ENCODE results near the gene TBC1D32. TPM values are rescaled to one million over a fixed set of nuclear protein-coding genes. Genes with fewer than 3 reads are reported as not detected.

The TBC1D32 gene
- total RNA-seq, 1 experiment from 2014 or later, result 5.2 TPM

DNA sequence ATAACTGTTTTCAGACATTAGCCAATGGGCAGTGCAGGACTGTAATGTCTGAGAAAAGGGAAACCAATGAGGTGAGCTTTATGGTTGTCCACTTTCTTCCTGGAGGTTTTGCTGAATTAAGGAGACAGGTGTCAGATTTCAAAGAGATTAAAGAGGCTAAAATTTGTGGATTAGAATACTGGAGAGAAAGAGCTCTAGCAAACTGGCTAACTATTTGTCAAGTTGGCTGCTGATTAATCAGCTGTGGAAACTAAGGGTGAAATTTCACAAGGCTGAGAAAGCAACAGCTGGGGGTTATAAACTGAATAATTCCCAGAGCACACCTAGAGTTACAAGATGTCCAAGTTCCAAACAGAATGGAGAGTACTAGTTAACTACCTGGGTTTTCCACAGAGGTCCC, 198.9 kb downstream of the TBC1D32 start:
- ATAC-seq, result no peak
- no peaks in the 10 kb centered on the region for H3K27me3 Mint-ChIP-seq (ENCODE audit: low read depth)
- peaks cover 8% of the 10 kb centered on the region for H3K4me1 Mint-ChIP-seq
- no peaks in the 10 kb centered on the region for H3K36me3 Mint-ChIP-seq
- no peak overlapping the region for H3K27ac Mint-ChIP-seq
- DNase-seq (ENCODE audit: low spot score), result no peak
- H3K4me3 Mint-ChIP-seq, result no peak overlapping the region
- H3K9me3 Mint-ChIP-seq, result no peaks in the 10 kb centered on the region
- ChIA-PET CTCF (no interaction called here), POLR2A (no interaction called here)
- TF ChIP-seq MXD4 (CRISPR knock-in tag; IDR thresholded peaks at IDR 0.05; ENCODE audit: borderline replicate concordance), result no peak
- TF ChIP-seq, protein P1, sequence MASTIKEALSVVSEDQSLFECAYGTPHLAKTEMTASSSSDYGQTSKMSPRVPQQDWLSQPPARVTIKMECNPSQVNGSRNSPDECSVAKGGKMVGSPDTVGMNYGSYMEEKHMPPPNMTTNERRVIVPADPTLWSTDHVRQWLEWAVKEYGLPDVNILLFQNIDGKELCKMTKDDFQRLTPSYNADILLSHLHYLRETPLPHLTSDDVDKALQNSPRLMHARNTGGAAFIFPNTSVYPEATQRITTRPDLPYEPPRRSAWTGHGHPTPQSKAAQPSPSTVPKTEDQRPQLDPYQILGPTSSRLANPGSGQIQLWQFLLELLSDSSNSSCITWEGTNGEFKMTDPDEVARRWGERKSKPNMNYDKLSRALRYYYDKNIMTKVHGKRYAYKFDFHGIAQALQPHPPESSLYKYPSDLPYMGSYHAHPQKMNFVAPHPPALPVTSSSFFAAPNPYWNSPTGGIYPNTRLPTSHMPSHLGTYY (CRISPR knock-in tag; IDR thresholded peaks at IDR 0.05), result no peak
- no peak for TF ChIP-seq FOXK1 (CRISPR knock-in tag; IDR thresholded peaks at IDR 0.05)
- TF ChIP-seq TEAD1 (CRISPR knock-in tag; IDR thresholded peaks at IDR 0.05), result no peak
- TF ChIP-seq, protein P2, sequence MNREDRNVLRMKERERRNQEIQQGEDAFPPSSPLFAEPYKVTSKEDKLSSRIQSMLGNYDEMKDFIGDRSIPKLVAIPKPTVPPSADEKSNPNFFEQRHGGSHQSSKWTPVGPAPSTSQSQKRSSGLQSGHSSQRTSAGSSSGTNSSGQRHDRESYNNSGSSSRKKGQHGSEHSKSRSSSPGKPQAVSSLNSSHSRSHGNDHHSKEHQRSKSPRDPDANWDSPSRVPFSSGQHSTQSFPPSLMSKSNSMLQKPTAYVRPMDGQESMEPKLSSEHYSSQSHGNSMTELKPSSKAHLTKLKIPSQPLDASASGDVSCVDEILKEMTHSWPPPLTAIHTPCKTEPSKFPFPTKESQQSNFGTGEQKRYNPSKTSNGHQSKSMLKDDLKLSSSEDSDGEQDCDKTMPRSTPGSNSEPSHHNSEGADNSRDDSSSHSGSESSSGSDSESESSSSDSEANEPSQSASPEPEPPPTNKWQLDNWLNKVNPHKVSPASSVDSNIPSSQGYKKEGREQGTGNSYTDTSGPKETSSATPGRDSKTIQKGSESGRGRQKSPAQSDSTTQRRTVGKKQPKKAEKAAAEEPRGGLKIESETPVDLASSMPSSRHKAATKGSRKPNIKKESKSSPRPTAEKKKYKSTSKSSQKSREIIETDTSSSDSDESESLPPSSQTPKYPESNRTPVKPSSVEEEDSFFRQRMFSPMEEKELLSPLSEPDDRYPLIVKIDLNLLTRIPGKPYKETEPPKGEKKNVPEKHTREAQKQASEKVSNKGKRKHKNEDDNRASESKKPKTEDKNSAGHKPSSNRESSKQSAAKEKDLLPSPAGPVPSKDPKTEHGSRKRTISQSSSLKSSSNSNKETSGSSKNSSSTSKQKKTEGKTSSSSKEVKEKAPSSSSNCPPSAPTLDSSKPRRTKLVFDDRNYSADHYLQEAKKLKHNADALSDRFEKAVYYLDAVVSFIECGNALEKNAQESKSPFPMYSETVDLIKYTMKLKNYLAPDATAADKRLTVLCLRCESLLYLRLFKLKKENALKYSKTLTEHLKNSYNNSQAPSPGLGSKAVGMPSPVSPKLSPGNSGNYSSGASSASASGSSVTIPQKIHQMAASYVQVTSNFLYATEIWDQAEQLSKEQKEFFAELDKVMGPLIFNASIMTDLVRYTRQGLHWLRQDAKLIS (CRISPR knock-in tag; IDR thresholded peaks at IDR 0.05; ENCODE audit: borderline replicate concordance), result no peak
- TF ChIP-seq ATF1 (CRISPR knock-in tag; IDR thresholded peaks at IDR 0.05), result no peak
- TF ChIP-seq, protein P3, sequence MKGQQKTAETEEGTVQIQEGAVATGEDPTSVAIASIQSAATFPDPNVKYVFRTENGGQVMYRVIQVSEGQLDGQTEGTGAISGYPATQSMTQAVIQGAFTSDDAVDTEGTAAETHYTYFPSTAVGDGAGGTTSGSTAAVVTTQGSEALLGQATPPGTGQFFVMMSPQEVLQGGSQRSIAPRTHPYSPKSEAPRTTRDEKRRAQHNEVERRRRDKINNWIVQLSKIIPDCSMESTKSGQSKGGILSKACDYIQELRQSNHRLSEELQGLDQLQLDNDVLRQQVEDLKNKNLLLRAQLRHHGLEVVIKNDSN (CRISPR knock-in tag; IDR thresholded peaks at IDR 0.05), result no peak
- no peak for TF ChIP-seq ESRRA (CRISPR knock-in tag; IDR thresholded peaks at IDR 0.05; ENCODE audit: borderline replicate concordance)
- TF ChIP-seq, protein P4, sequence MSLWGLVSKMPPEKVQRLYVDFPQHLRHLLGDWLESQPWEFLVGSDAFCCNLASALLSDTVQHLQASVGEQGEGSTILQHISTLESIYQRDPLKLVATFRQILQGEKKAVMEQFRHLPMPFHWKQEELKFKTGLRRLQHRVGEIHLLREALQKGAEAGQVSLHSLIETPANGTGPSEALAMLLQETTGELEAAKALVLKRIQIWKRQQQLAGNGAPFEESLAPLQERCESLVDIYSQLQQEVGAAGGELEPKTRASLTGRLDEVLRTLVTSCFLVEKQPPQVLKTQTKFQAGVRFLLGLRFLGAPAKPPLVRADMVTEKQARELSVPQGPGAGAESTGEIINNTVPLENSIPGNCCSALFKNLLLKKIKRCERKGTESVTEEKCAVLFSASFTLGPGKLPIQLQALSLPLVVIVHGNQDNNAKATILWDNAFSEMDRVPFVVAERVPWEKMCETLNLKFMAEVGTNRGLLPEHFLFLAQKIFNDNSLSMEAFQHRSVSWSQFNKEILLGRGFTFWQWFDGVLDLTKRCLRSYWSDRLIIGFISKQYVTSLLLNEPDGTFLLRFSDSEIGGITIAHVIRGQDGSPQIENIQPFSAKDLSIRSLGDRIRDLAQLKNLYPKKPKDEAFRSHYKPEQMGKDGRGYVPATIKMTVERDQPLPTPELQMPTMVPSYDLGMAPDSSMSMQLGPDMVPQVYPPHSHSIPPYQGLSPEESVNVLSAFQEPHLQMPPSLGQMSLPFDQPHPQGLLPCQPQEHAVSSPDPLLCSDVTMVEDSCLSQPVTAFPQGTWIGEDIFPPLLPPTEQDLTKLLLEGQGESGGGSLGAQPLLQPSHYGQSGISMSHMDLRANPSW (CRISPR knock-in tag; conservative IDR thresholded peaks at IDR 0.05; ENCODE audit: low read depth), result no peak
- no peak for TF ChIP-seq SOX15 (CRISPR knock-in tag; IDR thresholded peaks at IDR 0.05)
- TF ChIP-seq, protein P5, sequence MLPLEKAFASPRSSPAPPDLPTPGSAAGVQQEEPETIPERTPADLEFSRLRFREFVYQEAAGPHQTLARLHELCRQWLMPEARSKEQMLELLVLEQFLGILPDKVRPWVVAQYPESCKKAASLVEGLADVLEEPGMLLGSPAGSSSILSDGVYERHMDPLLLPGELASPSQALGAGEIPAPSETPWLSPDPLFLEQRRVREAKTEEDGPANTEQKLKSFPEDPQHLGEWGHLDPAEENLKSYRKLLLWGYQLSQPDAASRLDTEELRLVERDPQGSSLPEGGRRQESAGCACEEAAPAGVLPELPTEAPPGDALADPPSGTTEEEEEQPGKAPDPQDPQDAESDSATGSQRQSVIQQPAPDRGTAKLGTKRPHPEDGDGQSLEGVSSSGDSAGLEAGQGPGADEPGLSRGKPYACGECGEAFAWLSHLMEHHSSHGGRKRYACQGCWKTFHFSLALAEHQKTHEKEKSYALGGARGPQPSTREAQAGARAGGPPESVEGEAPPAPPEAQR (CRISPR knock-in tag; IDR thresholded peaks at IDR 0.05), result no peak
- TF ChIP-seq, protein P6, sequence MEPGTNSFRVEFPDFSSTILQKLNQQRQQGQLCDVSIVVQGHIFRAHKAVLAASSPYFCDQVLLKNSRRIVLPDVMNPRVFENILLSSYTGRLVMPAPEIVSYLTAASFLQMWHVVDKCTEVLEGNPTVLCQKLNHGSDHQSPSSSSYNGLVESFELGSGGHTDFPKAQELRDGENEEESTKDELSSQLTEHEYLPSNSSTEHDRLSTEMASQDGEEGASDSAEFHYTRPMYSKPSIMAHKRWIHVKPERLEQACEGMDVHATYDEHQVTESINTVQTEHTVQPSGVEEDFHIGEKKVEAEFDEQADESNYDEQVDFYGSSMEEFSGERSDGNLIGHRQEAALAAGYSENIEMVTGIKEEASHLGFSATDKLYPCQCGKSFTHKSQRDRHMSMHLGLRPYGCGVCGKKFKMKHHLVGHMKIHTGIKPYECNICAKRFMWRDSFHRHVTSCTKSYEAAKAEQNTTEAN (CRISPR knock-in tag; IDR thresholded peaks at IDR 0.05), result no peak
- TF ChIP-seq, protein P7, sequence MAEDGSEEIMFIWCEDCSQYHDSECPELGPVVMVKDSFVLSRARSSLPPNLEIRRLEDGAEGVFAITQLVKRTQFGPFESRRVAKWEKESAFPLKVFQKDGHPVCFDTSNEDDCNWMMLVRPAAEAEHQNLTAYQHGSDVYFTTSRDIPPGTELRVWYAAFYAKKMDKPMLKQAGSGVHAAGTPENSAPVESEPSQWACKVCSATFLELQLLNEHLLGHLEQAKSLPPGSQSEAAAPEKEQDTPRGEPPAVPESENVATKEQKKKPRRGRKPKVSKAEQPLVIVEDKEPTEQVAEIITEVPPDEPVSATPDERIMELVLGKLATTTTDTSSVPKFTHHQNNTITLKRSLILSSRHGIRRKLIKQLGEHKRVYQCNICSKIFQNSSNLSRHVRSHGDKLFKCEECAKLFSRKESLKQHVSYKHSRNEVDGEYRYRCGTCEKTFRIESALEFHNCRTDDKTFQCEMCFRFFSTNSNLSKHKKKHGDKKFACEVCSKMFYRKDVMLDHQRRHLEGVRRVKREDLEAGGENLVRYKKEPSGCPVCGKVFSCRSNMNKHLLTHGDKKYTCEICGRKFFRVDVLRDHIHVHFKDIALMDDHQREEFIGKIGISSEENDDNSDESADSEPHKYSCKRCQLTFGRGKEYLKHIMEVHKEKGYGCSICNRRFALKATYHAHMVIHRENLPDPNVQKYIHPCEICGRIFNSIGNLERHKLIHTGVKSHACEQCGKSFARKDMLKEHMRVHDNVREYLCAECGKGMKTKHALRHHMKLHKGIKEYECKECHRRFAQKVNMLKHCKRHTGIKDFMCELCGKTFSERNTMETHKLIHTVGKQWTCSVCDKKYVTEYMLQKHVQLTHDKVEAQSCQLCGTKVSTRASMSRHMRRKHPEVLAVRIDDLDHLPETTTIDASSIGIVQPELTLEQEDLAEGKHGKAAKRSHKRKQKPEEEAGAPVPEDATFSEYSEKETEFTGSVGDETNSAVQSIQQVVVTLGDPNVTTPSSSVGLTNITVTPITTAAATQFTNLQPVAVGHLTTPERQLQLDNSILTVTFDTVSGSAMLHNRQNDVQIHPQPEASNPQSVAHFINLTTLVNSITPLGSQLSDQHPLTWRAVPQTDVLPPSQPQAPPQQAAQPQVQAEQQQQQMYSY (CRISPR knock-in tag; IDR thresholded peaks at IDR 0.05), result no peak
- TF ChIP-seq, protein P8, sequence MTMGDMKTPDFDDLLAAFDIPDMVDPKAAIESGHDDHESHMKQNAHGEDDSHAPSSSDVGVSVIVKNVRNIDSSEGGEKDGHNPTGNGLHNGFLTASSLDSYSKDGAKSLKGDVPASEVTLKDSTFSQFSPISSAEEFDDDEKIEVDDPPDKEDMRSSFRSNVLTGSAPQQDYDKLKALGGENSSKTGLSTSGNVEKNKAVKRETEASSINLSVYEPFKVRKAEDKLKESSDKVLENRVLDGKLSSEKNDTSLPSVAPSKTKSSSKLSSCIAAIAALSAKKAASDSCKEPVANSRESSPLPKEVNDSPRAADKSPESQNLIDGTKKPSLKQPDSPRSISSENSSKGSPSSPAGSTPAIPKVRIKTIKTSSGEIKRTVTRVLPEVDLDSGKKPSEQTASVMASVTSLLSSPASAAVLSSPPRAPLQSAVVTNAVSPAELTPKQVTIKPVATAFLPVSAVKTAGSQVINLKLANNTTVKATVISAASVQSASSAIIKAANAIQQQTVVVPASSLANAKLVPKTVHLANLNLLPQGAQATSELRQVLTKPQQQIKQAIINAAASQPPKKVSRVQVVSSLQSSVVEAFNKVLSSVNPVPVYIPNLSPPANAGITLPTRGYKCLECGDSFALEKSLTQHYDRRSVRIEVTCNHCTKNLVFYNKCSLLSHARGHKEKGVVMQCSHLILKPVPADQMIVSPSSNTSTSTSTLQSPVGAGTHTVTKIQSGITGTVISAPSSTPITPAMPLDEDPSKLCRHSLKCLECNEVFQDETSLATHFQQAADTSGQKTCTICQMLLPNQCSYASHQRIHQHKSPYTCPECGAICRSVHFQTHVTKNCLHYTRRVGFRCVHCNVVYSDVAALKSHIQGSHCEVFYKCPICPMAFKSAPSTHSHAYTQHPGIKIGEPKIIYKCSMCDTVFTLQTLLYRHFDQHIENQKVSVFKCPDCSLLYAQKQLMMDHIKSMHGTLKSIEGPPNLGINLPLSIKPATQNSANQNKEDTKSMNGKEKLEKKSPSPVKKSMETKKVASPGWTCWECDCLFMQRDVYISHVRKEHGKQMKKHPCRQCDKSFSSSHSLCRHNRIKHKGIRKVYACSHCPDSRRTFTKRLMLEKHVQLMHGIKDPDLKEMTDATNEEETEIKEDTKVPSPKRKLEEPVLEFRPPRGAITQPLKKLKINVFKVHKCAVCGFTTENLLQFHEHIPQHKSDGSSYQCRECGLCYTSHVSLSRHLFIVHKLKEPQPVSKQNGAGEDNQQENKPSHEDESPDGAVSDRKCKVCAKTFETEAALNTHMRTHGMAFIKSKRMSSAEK (CRISPR knock-in tag; IDR thresholded peaks at IDR 0.05; ENCODE audit: borderline replicate concordance), result no peak
- TF ChIP-seq ZNF671 (CRISPR knock-in tag; IDR thresholded peaks at IDR 0.05), result no peak
- TF ChIP-seq, protein P9, sequence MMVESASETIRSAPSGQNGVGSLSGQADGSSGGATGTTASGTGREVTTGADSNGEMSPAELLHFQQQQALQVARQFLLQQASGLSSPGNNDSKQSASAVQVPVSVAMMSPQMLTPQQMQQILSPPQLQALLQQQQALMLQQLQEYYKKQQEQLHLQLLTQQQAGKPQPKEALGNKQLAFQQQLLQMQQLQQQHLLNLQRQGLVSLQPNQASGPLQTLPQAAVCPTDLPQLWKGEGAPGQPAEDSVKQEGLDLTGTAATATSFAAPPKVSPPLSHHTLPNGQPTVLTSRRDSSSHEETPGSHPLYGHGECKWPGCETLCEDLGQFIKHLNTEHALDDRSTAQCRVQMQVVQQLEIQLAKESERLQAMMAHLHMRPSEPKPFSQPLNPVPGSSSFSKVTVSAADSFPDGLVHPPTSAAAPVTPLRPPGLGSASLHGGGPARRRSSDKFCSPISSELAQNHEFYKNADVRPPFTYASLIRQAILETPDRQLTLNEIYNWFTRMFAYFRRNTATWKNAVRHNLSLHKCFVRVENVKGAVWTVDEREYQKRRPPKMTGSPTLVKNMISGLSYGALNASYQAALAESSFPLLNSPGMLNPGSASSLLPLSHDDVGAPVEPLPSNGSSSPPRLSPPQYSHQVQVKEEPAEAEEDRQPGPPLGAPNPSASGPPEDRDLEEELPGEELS (CRISPR knock-in tag; IDR thresholded peaks at IDR 0.05), result no peak

Data from WTC11 (cell line).